GM19099 (cell line): ENCODE measurements around the gene CEACAM1.

Experiments used
- POLR2A ChIP-seq: IDR thresholded peaks from 3 replicates; pipeline ENCODE4 v1.6.1; 2011; ENCODE audit warnings: low read depth; ENCODE audit not compliant: insufficient read length; ENCODE audit errors: extremely low read depth

The CEACAM1 gene

DNA sequence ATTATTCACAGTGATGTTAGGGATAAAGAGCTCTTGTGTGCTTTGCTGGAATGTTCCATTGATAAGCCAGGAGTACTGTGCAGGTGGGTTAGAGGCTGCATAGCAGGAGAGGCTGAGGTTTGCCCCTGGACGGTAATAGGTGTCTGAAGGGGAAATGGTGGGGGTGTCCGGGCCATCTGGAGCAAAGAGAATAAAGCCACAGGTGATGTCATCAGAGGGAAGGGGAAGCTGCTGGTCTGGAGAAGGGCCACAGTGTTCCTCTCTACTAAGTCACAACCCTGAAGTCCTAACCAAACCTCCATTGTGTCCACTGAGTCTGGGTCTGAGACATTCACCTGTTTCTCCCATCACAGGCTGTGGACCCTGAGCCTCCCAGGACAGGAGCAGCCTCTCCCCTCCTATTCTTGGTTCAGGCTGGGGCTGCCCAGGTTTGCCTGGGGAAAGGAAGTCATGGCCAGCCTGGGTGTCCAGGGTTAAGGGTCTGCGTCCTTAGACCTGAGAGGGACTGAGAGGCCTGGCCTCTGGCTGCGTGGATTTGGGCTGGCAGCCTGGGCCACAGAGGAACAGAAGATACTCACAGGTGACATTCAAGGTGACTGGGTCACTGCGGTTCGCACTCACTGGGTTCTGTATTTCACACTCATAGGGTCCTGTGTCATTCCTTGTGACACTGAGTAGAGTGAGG, 6.8 kb downstream of the CEACAM1 start:
- no peak for TF ChIP-seq POLR2A

DNA sequence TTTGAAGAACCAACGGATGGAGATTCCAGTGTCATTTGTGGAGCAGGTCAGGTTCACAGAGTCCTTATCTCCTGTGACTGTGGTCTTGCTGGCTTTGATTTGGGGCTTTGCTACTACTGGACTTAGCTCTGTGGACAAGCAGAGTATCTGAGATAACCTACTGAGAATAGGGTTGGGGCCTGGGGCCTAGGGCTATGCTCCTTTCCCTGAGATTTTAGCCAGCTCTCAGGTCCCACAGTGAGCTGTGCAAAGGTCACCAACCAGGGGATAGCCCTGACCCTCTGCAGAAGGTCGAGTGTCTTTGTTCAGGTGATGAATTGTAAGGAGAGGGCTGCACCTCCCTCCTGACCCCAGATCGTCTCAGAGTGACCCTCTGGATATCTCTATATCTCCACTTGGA, 9.2 kb downstream of the CEACAM1 start:
- TF ChIP-seq POLR2A: no peak

DNA sequence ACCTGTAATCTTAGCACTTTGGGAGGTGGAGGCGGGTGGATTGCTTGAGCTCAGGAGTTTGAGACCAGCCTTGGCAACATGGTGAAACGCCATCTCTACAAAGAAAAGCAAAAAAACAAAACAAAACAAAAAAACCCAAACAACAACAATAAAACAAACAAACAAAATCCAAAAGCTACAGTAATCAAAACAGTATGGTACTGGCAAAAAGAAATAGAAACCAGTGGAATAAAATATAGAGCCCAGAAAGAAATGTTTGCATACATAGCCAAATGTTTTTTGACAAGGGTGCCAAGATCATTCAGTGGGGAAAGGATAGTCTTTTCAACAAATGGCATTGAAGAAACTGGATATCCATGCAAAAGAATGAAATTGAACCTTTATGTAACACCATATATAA, 11.5 kb downstream of the CEACAM1 start:
- TF ChIP-seq POLR2A: no peak

DNA sequence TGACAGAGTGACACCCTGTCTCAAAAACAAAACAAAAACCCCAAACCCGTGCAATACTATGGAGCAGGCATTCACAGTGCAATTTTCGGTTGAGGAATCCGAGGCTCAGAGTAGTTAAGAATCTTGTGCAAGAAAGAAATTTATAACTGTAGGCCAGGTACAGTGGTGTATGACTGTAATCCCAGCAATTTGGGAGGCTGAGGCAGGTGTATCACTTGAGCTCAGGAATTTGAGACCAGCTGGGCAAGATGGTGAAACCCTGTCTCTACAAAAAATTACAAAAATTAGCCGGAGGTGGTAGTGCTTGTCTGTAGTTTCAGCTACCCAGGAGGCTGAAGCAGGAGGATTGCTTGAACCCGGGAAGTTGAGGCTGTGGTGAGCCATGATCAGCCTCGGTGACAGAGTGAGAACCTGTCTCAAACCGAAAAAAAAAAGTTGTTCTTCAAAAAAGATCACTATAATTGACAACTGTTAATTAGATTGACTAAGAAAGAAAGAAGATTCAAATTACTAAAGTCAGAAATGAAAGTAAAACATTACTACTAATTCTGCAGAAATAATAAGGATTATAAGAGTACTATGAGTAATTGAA, 12.9 kb downstream of the CEACAM1 start:
- no peak for TF ChIP-seq POLR2A

DNA sequence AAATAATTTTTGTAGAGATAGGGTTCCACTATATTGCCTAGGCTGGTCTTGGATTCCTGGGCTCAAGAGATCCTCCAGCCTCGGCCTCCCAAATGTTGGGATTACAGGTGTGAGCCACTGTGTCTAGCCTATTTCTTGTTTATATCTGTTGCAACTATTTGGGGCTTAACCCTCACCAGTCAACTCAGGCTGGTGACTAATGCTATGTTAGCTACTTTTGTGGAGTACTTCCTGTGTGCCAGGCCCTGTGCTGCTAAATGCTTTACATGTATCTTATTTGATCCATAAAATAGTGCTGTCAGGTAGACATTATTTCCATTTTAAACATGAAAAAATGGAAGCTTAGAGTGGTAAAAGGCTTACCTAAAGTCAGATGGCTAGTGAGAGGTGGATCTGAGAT, 13.8 kb downstream of the CEACAM1 start:
- TF ChIP-seq POLR2A: no peak

DNA sequence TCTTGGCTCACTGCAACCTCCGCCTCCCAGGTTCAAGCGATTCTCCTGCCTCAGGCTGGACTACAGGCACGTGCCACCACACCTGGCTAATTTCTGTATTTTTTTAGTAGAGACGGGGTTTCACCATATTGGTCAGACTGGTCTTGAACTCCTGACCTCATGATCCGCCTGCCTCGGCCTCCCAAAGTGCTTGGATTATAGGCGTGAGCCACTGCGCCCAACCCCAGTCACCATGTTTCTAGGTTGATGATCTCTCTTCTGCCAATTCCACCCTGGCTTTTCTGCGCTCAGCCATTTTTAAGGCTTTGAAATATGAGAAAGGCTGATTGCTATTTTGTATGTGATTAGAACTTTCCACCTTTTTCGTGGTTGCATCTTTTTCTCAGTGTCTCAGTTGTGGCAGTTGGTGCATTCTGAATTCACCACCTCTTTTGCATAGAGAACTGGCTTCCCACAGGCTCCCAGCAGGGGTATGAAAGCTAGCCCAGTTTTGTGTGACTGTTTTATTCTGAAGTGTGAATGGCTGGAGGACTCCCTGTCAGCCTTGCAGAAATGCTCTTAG, 15.5 kb downstream of the CEACAM1 start:
- TF ChIP-seq POLR2A: no peak

DNA sequence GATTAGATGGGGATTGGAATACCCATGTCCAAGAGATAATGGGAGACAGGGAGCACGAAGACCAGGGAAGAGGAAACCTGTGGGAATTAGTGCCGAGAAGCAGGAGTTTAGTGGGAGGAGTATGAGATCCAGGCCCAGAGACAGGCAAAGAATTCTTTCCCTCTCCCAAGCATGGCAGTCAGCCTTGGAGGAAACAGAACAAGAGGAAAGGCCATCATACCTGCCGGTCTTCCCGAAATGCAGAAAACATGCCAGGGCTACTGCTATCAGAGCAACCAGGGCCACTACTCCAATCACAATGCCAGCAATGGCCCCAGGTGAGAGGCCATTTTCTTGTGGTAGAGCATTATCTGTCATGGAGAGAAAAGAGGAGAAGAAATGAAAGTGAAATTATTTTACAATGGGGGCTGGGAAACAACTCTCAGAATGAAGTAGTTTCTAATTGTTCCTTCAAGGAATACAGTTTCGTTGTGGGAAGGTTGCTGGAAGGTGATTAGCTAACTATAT, 16.1 kb downstream of the CEACAM1 start:
- TF ChIP-seq POLR2A: no peak

DNA sequence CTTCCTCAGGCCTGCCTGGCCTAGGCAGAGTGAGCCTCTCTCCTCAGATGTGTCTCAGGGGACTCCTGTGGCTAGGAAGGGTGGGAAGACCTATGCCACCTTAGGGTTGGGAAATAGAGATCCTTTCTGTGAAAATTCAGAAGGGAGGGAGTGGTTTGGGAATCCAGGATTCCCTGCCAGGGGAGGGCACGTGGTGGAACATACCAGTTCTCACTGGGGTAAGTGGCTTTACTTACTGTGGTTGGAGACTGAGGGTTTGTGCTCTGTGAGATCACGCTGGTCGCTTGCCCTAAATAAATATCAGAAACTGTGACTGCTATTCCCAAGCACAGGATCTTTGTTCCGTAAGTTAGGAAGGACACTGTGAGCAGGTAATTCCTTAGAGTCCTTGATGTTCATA, 16.9 kb downstream of the CEACAM1 start:
- TF ChIP-seq POLR2A: no peak

DNA sequence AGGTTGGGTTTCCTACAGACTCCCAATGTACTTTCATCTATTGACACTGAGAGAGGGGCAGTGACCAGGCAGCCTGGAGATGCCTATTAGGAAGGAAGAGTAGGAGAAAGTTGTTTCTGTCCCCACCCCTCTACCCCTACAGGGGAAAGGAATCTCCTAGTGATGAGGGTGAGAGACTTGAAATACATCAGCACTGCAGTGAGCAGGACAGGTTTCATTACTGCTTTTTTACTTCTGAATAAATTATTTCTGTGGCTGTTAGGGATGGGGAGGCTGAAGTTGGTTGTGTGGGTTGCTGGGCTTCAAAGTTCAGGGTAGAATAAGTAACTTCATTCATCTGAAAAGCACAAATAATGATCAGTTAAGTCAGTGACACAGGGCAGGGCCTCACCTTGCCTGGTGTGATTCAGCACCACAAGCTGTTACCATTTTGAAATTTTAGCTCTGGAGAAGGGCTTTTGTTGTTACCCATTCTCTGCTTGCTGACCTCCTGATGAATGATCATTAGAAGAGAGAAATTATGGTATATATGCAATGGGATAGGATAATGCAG, 19.3 kb downstream of the CEACAM1 start:
- TF ChIP-seq POLR2A: no peak

DNA sequence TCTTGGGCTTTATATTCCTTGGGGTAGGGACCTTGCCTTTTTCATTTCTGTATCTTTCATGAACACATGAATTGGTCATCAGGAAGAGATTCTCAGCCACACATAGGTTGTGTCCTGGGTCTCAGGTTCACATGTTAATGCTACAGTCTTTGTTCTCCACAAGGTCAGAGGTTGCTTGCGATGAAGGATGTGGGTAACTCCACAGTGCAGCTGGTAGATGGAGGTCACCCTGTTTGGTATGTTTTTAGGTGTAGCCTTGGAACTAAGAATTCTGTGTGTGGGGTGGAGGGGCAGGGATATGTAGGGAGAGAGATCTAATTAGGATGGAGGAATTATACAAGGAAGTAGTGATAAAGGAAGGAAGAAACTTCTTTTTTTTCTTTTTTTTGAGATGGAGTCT, 23.2 kb downstream of the CEACAM1 start:
- no peak for TF ChIP-seq POLR2A

DNA sequence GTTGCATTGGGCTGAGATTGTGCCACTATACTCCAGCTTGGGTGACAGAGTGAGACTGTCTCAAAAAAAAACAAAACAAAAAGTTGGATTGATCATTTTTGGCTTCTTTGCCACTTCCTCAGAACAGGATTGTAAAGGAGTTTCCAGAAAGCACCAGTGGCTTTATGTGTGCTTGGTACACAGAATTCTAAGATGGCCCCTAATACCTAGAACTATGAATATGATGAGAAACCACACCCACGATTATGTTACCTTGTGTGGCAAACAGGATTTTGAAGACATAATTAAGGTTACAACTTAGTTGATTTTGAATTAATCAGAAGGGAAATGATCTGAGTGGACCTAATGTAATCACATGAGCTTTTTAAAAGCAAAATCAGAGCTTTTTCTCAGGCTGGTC, 26.5 kb downstream of the CEACAM1 start:
- no peak for TF ChIP-seq POLR2A

DNA sequence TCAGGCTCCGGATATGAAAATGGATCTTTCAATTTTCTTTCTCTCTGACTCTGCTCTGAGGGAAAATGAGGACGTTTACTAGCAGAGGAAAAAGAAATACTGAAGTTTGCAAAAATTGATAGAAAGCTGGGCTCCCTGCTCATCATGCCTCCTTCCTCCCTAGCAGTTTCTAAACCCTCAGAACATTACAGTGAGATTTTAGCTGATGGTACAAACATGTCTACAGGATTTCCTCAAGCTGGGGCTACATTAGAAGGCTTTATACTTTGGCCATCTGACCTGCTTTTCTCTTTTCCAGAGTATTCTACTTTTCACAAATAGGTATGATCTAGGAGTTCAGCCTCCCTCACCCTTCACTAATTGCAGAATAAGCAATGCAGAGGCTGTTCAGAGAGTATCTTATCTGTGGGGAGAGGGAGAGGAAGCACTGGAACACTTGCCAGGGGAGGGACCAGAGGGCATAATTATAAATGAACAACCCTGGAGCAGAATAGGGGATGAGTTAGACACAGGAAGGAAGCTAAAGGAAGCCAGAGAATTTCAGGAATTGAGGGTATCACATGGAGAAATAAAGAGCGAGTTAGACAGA, 30.0 kb downstream of the CEACAM1 start:
- TF ChIP-seq POLR2A: no peak

DNA sequence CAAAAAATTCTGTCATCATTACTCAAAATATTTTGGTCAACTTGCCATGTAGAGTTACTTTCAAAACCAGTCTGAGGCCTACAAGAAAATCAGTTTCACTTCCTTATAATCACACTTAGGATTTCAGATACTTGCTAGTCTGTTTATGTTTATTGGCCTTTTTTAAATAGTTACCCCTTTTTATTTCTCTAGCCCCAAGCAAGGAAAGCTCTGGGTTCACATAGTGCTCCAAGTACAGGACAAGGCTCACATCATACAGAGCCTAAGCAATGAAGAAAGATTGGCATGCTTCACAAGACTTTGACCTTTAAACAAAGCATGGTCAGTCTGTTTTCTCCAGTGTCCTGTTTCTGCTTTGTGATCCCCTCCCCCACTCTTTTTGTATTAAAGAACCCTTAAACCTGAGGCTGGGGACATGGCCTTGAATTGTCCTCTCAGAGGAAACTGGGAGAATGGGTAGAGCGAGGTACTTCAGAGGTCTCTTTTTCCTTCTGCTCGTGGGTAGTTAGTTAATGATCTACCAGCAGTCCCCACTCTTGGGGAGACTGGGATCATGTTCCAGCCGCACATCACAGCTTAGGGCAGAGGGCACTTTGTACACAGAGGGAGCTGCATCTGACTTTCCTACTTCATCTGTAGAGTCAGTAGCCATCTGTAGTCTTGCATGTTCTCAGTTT, 30.7 kb downstream of the CEACAM1 start:
- TF ChIP-seq POLR2A: no peak

DNA sequence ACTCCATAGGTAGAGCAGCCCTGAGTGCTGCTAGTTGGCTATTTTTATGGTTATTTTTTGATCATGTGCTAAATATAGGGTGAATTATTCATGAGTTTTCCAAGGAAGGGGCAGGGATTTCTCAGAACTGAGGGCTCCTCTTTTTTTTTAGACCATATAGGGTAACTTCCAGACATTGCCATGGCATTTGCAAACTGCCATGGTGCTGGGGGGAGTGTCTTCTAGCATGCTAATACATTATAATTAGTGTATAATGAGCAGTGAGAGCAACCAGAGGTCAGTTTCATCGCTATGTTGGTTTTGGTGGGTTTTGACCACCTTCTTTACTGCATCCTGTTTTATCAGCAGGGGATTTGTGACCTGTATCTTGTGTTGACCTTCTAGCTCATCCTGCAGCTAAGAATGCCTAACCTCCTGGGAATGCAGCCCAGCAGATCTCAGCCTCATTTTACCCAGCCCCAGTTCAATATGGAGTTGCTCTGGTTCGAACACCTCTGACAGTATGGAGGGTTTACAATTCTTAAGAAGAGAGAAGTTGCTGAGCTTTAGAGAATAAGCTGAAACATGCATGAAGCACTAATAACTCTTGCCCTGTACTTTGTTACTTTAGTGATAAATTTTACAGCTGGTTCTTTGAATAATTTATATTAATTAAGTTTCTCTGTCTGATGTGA, 31.7 kb downstream of the CEACAM1 start:
- no peak for TF ChIP-seq POLR2A

DNA sequence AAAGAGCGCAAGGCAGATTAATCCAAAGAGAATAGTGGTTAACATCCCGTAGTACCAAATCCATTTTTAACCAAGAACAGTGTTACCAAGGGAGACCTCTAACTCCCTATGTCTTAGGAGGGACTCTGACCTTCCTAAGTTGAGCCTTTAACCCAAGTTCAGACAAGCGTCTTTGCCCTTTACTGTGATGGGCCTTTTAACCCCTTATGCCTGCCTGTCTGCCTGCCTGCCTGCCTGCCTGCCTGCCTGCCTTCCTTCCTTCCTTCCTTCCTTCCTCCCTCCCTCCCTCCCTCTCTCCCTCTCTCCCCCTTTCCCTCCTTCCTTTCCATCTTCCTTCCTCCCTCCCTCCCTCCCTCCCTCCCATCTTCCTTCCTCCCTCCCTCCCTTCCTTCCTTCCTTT, 32.6 kb downstream of the CEACAM1 start:
- TF ChIP-seq POLR2A: no peak
